GM12878 (cell line): Measurements from ENCODE around the gene C15orf62. TPM values are rescaled to one million over a fixed set of nuclear protein-coding genes. Genes with fewer than 3 reads are reported as not detected.

Experiments used
- ATAC-seq: fragments of 200-7000 bp; cut with Tn5 transposase; 3 replicates; pipeline ENCODE4 v1.9.1; 2020; ENCODE audit warnings: mild to moderate bottlenecking, moderate library complexity
- BruUV-seq: library from RNA; stranded (reverse); fragments of 400-500 nt; replicated peaks from 2 replicates; lab custom pipeline; 2021; lab: Mats Ljungman, UMichigan
- CTCF ChIA-PET: fragments of 300-600 bp; sonication (Branson Sonifier 250); formaldehyde crosslinking; extraction: SDS; loops from one replicate; lab custom pipeline; 2021; ENCODE audit warnings: inconsistent platforms; lab: Yijun Ruan, JAX
- POLR2A ChIA-PET: fragments of 350-600 bp; formaldehyde crosslinking; extraction: SDS; loops from one replicate; lab custom pipeline; 2021; ENCODE audit warnings: inconsistent platforms; lab: Charles Lee
- RAD21 ChIA-PET: fragments of 300-600 bp; sonication (Branson Sonifier 250); formaldehyde crosslinking; loops from one replicate; lab custom pipeline; 2023; ENCODE audit warnings: antibody characterized with exemption; ENCODE audit not compliant: unreplicated experiment; lab: Charles Lee
- SMC1A ChIA-PET: fragments of 300-600 bp; sonication (Branson Sonifier 250); formaldehyde crosslinking; loops from one replicate; lab custom pipeline; 2023; ENCODE audit not compliant: unreplicated experiment, uncharacterized antibody; lab: Charles Lee
- DNase-seq: peaks from one replicate; pipeline ENCODE4 v3.0.0-alpha.2; 2011; ENCODE audit warnings: low read depth, low spot score
- FAIRE-seq: peaks from 3 replicates; lab custom pipeline; 2011; peaks lifted over from hg19 to GRCh38; lab: Jason Lieb, UNC
- H2AFZ ChIP-seq: 2 replicates; pipeline ENCODE4 v1.6.0; 2011; ENCODE audit warnings: low read depth, low read length, control low read depth; ENCODE audit not compliant: control insufficient read depth
- H3K27ac ChIP-seq: 2 replicates; pipeline ENCODE4 v1.5.1; 2011; ENCODE audit warnings: control low read depth; ENCODE audit not compliant: control insufficient read depth, insufficient read depth
- H3K27me3 ChIP-seq, 2 experiments: replicated peaks in 1 of 2; 2 replicates each; pipeline versions ENCODE4 v1.6.0 to v1.6.1; 2011; ENCODE audit warnings: low read length in 1 of 2; ENCODE audit not compliant: control insufficient read depth in 2 of 2, insufficient read depth in 2 of 2
- H3K36me3 ChIP-seq, 2 experiments: 2 replicates each; pipeline ENCODE4 v1.5.1; 2011; ENCODE audit warnings: low read length in 1 of 2; ENCODE audit not compliant: control insufficient read depth in 2 of 2, insufficient read depth in 2 of 2
- H3K4me1 ChIP-seq: 2 replicates; pipeline ENCODE4 v1.6.1; 2011; ENCODE audit warnings: mild to moderate bottlenecking, low read length, moderate library complexity, mixed read lengths; ENCODE audit not compliant: control insufficient read depth, insufficient read depth
- H3K4me2 ChIP-seq: 2 replicates; pipeline ENCODE4 v1.6.0; 2011; ENCODE audit warnings: control low read depth; ENCODE audit not compliant: control insufficient read depth, insufficient read depth
- H3K4me3 ChIP-seq: fragments of 200-600 bp; sonication (generic); 2 replicates; pipeline ENCODE4 v1.5.1; 2016
- H3K79me2 ChIP-seq: 2 replicates; pipeline ENCODE4 v1.6.0; 2011; ENCODE audit warnings: low read length; ENCODE audit not compliant: control insufficient read depth, insufficient read depth
- H3K9ac ChIP-seq: 2 replicates; pipeline ENCODE4 v1.8.0; 2011; ENCODE audit warnings: low read length, control low read depth, mixed read lengths; ENCODE audit not compliant: control insufficient read depth, insufficient read depth
- H3K9me3 ChIP-seq: replicated peaks from 3 replicates; pipeline ENCODE4 v1.5.1; 2011; ENCODE audit warnings: mild to moderate bottlenecking, low read length; ENCODE audit not compliant: control insufficient read depth, insufficient read depth
- H4K20me1 ChIP-seq: 2 replicates; pipeline ENCODE4 v1.6.0; 2011; ENCODE audit not compliant: control insufficient read depth, insufficient read depth
- ASH2L ChIP-seq: fragments of 300-600, 200-600 bp; sonication (generic); IDR thresholded peaks from 2 replicates; pipeline ENCODE4 v1.6.1; 2017; ENCODE audit warnings: low read depth, mild to moderate bottlenecking, borderline replicate concordance
- BMI1 ChIP-seq: fragments of 450-650 bp; IDR thresholded peaks from 2 replicates; pipeline ENCODE4 v1.6.1; 2016; ENCODE audit warnings: mild to moderate bottlenecking, moderate library complexity, borderline replicate concordance
- EGR1 ChIP-seq, 2 experiments: IDR thresholded peaks; 1 replicate in 1 of 2; 2 replicates in 1 of 2; pipeline ENCODE4 v1.6.1; 2011 to 2012; ENCODE audit warnings: low read depth in 2 of 2, low read length in 2 of 2, borderline replicate concordance in 1 of 2, mild to moderate bottlenecking in 1 of 2, moderate library complexity in 1 of 2
- MTA2 ChIP-seq: fragments of 450-650 bp; IDR thresholded peaks from 2 replicates; pipeline ENCODE4 v1.6.1; 2016; ENCODE audit warnings: low read depth, mild to moderate bottlenecking, moderate library complexity
- PML ChIP-seq: IDR thresholded peaks from 2 replicates; pipeline ENCODE4 v1.6.1; 2012; ENCODE audit warnings: low read length, inconsistent platforms
- SMAD5 ChIP-seq: IDR thresholded peaks from 2 replicates; pipeline ENCODE4 v1.6.1; 2016; ENCODE audit warnings: antibody characterized with exemption, low read depth
- SPI1 ChIP-seq: IDR thresholded peaks from 2 replicates; pipeline ENCODE4 v1.6.1; 2011; ENCODE audit warnings: low read depth, mild to moderate bottlenecking, low read length, moderate library complexity, borderline replicate concordance; ENCODE audit not compliant: insufficient read depth
- TCF3 ChIP-seq: IDR thresholded peaks from 2 replicates; pipeline ENCODE4 v1.6.1; 2012; ENCODE audit warnings: low read depth, mild to moderate bottlenecking, low read length, borderline replicate concordance; ENCODE audit not compliant: insufficient read depth
- WGBS: methylation state at CpG from one replicate; pipeline ENCODE4 v1.1.6; 2016; ENCODE audit warnings: low lambda C conversion rate; ENCODE audit not compliant: insufficient replicate concordance, insufficient coverage; ENCODE audit errors: missing lambda C conversion rate; 5-methylcytosine and 5-hydroxymethylcytosine counted together
- in situ Hi-C: fragments of 300-500 bp; cut with MboI; formaldehyde crosslinking; loops from 9 replicates; pipeline ENCODE4 v1.14.3; 2018; ENCODE audit warnings: mixed read lengths
- intact Hi-C: fragments of 100-400 bp; cut with micrococcal nuclease; formaldehyde crosslinking; loops from one replicate; pipeline ENCODE4 v1.14.2; 2022; ENCODE audit not compliant: unreplicated experiment
- polyA plus RNA-seq, 11 experiments: library from polyadenylated mRNA; depleted of rRNA in 4 of 11; unstranded in 6 of 11; stranded (reverse) in 5 of 11; fragments of >200 nt; fragmentation: Nextera tagmentation in 4 of 11; fragmentation: Illumina TruSeq in 1 of 11; extraction: Ambion mirVana in 4 of 11; extraction: Trizol in 1 of 11; gene quantifications; 1 replicate in 1 of 11; 2 replicates in 10 of 11; pipeline versions ENCODE4 v1.2.1 to v1.2.3, GENCODE V29; 2011 to 2016; ENCODE audit warnings: inconsistent platforms in 2 of 11, missing spikeins in 2 of 11, low read depth in 1 of 11
- total RNA-seq, 4 experiments: library from RNA; depleted of rRNA in 3 of 4; stranded (reverse); fragments of >200 nt in 3 of 4; fragmentation: Illumina TruSeq in 1 of 4; extraction: Trizol in 1 of 4; gene quantifications; 2 replicates each; pipeline versions ENCODE4 v1.2.1 to v1.2.3, GENCODE V29; 2013 to 2021
- TF ChIP-seq, protein P1 (sequence below): fragments of 450-650 bp; formaldehyde crosslinking; IDR thresholded peaks from 2 replicates; pipeline ENCODE4 v1.4.0; 2020; ENCODE audit warnings: mild to moderate bottlenecking, moderate library complexity
- TF ChIP-seq, protein P2 (sequence below): IDR thresholded peaks from 2 replicates; pipeline ENCODE4 v1.6.1; 2011; ENCODE audit warnings: mild to moderate bottlenecking, low read depth, low read length, moderate library complexity; ENCODE audit not compliant: insufficient replicate concordance
- TF ChIP-seq, protein P3 (sequence below): IDR thresholded peaks from 2 replicates; pipeline ENCODE4 v1.6.1; 2012; ENCODE audit warnings: low read depth, low read length, improper control_type of control experiment
- TF ChIP-seq, protein P4 (sequence below): IDR thresholded peaks from 2 replicates; pipeline ENCODE4 v1.6.1; 2011; ENCODE audit warnings: low read depth, low read length, improper control_type of control experiment, borderline replicate concordance

The C15orf62 gene
- total and polyA plus RNA-seq, 10 of the 15 experiments (the other 5 are each of a cell fraction or from before 2014, with no cell fraction given) = 0.06 to 0.68 (median 0.40) TPM; not detected in 1

DNA sequence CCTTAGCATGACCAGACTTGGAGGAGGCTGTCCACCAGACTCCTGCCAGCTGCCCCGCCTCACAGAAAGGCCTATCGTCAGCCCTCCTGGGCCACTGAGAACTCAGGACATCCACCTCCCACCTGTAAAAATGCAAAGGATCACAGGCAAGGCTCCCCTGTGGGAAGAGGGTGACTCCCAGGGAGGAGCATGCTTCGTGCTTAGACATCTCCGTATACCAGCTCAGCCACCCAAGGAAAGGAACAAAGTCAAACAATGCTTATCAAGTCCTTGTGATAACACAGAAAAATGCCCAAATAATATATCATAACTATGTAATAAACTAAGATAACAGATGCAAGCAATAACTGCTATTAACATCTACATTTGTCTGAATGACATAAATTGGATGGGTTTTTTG is 18.9 kb upstream of the C15orf62 start (continued):
- TF ChIP-seq, protein P1, sequence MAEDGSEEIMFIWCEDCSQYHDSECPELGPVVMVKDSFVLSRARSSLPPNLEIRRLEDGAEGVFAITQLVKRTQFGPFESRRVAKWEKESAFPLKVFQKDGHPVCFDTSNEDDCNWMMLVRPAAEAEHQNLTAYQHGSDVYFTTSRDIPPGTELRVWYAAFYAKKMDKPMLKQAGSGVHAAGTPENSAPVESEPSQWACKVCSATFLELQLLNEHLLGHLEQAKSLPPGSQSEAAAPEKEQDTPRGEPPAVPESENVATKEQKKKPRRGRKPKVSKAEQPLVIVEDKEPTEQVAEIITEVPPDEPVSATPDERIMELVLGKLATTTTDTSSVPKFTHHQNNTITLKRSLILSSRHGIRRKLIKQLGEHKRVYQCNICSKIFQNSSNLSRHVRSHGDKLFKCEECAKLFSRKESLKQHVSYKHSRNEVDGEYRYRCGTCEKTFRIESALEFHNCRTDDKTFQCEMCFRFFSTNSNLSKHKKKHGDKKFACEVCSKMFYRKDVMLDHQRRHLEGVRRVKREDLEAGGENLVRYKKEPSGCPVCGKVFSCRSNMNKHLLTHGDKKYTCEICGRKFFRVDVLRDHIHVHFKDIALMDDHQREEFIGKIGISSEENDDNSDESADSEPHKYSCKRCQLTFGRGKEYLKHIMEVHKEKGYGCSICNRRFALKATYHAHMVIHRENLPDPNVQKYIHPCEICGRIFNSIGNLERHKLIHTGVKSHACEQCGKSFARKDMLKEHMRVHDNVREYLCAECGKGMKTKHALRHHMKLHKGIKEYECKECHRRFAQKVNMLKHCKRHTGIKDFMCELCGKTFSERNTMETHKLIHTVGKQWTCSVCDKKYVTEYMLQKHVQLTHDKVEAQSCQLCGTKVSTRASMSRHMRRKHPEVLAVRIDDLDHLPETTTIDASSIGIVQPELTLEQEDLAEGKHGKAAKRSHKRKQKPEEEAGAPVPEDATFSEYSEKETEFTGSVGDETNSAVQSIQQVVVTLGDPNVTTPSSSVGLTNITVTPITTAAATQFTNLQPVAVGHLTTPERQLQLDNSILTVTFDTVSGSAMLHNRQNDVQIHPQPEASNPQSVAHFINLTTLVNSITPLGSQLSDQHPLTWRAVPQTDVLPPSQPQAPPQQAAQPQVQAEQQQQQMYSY (CRISPR knock-in tag) = no peak

DNA sequence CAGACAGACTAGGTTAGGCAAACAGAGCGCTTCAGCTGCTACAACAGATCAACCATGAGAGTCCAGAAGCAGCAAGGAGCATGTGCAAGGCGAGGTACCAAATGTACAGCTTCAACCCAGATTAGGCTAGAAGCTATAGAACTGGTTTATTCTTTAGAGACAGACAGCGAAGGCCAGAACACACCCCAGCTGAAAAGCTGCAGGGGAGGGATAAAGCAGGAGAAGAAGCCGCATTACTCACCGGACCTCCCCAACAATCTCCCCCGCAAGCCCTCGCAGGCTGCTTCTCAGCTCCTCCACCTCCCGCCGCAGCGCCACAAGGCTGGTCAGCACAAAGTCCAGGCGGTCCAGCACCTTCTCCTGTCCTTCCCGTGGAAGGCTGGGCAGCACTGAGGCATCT is 18.0 kb upstream of the C15orf62 start:
- H3K27me3 ChIP-seq = no peaks in the 10 kb centered on the region
- ChIA-PET POLR2A (interaction anchor here (0.9 to 1.4 kb wide), 2 partner anchors 12 to 23 kb away, joined by 3 to 5 read pairs; partner anchors contain the start of gene GCHFR), RAD21 (no interaction called here), CTCF (interaction anchor here (1.0 to 3.5 kb wide), 3 partner anchors 11 to 31 kb away, joined by 3 to 20 read pairs (median 3); partner anchors contain the start of gene C15orf62), SMC1A (interaction anchor here (1.1 to 1.9 kb wide), 5 partner anchors 11 to 182 kb away, joined by 3 to 5 read pairs (median 3); partner anchors contain the start of genes DNAJC17, RPUSD2 and ZFYVE19)
- no peak overlapping the region for H2AFZ ChIP-seq
- no peak overlapping the region for H3K4me3 ChIP-seq
- no peak for DNase-seq
- peaks cover 3% of the 10 kb centered on the region for H3K4me1 ChIP-seq
- WGBS = 96% methylated on average over 12 of the region's 12 CpGs
- in situ Hi-C loops = loop anchor here (5.0 kb wide), 1 partner anchor 54 kb away; the partner anchor contains the start of gene RAD51
- no peak overlapping the region for H3K9ac ChIP-seq
- no peak for FAIRE-seq
- no peaks in the 10 kb centered on the region for H3K9me3 ChIP-seq
- H3K36me3 ChIP-seq = peaks cover 8 to 12% of the 10 kb centered on the region in 2 experiments
- no TSS peak for BruUV-seq
- ATAC-seq = no peak
- TF ChIP-seq TCF3 (no peak), SMAD5 (no peak), EGR1 (IDR thresholded peaks at IDR 0.05; ENCODE audit: borderline replicate concordance in 1 of 2, low read depth in 2 of 2, low read length in 2 of 2) (no peak), MTA2 (no peak), BMI1 (no peak), ASH2L (no peak), PML (no peak), SPI1 (no peak)
- TF ChIP-seq, protein P2, sequence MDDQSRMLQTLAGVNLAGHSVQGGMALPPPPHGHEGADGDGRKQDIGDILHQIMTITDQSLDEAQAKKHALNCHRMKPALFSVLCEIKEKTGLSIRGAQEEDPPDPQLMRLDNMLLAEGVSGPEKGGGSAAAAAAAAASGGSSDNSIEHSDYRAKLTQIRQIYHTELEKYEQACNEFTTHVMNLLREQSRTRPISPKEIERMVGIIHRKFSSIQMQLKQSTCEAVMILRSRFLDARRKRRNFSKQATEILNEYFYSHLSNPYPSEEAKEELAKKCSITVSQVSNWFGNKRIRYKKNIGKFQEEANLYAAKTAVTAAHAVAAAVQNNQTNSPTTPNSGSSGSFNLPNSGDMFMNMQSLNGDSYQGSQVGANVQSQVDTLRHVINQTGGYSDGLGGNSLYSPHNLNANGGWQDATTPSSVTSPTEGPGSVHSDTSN = no peak
- TF ChIP-seq, protein P3, sequence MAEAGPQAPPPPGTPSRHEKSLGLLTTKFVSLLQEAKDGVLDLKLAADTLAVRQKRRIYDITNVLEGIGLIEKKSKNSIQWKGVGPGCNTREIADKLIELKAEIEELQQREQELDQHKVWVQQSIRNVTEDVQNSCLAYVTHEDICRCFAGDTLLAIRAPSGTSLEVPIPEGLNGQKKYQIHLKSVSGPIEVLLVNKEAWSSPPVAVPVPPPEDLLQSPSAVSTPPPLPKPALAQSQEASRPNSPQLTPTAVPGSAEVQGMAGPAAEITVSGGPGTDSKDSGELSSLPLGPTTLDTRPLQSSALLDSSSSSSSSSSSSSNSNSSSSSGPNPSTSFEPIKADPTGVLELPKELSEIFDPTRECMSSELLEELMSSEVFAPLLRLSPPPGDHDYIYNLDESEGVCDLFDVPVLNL = no peak
- TF ChIP-seq, protein P4, sequence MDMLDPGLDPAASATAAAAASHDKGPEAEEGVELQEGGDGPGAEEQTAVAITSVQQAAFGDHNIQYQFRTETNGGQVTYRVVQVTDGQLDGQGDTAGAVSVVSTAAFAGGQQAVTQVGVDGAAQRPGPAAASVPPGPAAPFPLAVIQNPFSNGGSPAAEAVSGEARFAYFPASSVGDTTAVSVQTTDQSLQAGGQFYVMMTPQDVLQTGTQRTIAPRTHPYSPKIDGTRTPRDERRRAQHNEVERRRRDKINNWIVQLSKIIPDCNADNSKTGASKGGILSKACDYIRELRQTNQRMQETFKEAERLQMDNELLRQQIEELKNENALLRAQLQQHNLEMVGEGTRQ = no peak
- H3K4me2 ChIP-seq = no peak overlapping the region
- no peaks in the 10 kb centered on the region for H4K20me1 ChIP-seq
- no peak overlapping the region for H3K27ac ChIP-seq
- intact Hi-C loops = loop anchor here (5.0 kb wide), 1 partner anchor 141 kb away; the partner anchor contains the start of gene VPS18
- H3K79me2 ChIP-seq = peaks cover 21% of the 10 kb centered on the region
